H1 (cell line): ENCODE data around the gene C14orf132. TPM values are rescaled to one million over a fixed set of nuclear protein-coding genes. Genes with fewer than 3 reads are reported as not detected.
A peak's percentile ranks its signal among the peaks of the same experiment; 100 is the strongest.

ENCODE experiments used
- CTCF ChIA-PET: fragments of 300-600 bp; sonication (Branson Sonifier 250); formaldehyde crosslinking; loops from one replicate; lab custom pipeline; 2021; ENCODE audit not compliant: partially characterized antibody; lab: Charles Lee
- POLR2A ChIA-PET: fragments of 300-600 bp; sonication (Branson Sonifier 250); formaldehyde crosslinking; loops from one replicate; lab custom pipeline; 2021; ENCODE audit warnings: inconsistent platforms; ENCODE audit not compliant: partially characterized antibody; lab: Charles Lee
- DNase-seq, 2 experiments: peaks; one replicate each; pipeline versions ENCODE4 v3.0.0 to v3.0.0-alpha.2; 2010 to 2022; ENCODE audit warnings: low spot score in 2 of 2, low read depth in 1 of 2, mixed read lengths in 1 of 2
- FAIRE-seq: peaks from 2 replicates; lab custom pipeline; 2011; peaks lifted over from hg19 to GRCh38; lab: Jason Lieb, UNC
- H2AFZ ChIP-seq: 2 replicates; pipeline ENCODE4 v1.8.1; 2012; ENCODE audit warnings: low read length, inconsistent platforms
- H2AK5ac ChIP-seq: 2 replicates; pipeline ENCODE4 v1.6.1; 2013; ENCODE audit warnings: low read depth, low read length
- H2BK120ac ChIP-seq: replicated peaks from 2 replicates; pipeline ENCODE3; 2013; ENCODE audit warnings: low read depth, low read length, inconsistent platforms
- H2BK12ac ChIP-seq: 2 replicates; pipeline ENCODE4 v1.6.1; 2013; ENCODE audit warnings: low read depth, low read length
- H2BK15ac ChIP-seq: 2 replicates; pipeline ENCODE4 v1.6.1; 2013; ENCODE audit warnings: low read length
- H2BK20ac ChIP-seq: 2 replicates; pipeline ENCODE4 v1.6.1; 2013; ENCODE audit warnings: low read length
- H2BK5ac ChIP-seq: 2 replicates; pipeline ENCODE4 v1.6.1; 2013; ENCODE audit warnings: low read depth, low read length
- H3K14ac ChIP-seq: 2 replicates; pipeline ENCODE4 v1.6.1; 2013; ENCODE audit warnings: inconsistent platforms; ENCODE audit not compliant: insufficient read length
- H3K18ac ChIP-seq: 2 replicates; pipeline ENCODE4 v1.6.1; 2013; ENCODE audit warnings: low read length; ENCODE audit errors: extremely low read depth
- H3K23ac ChIP-seq: 2 replicates; pipeline ENCODE4 v1.6.1; 2013; ENCODE audit warnings: inconsistent platforms; ENCODE audit not compliant: insufficient read length
- H3K23me2 ChIP-seq: 2 replicates; pipeline ENCODE4 v1.6.1; 2013; ENCODE audit warnings: low read depth, low read length
- H3K27ac ChIP-seq: 2 replicates; pipeline ENCODE4 v1.6.1; 2011; ENCODE audit warnings: low read depth, low read length, inconsistent platforms
- H3K27me3 ChIP-seq, 4 experiments: replicated peaks in 1 of 4; 1 replicate in 1 of 4; 2 replicates in 3 of 4; pipeline versions ENCODE4 v1.6.1 to v1.8.1; 2011 to 2013; ENCODE audit warnings: low read length in 3 of 4, mild to moderate bottlenecking in 3 of 4, inconsistent platforms in 2 of 4, mixed read lengths in 2 of 4, moderate library complexity in 1 of 4; ENCODE audit not compliant: control insufficient read depth in 3 of 4, insufficient read depth in 3 of 4; ENCODE audit errors: extremely low read depth in 1 of 4
- H3K36me3 ChIP-seq, 4 experiments: 2 replicates each; pipeline versions ENCODE4 v1.6.1 to v1.8.1; 2011 to 2013; ENCODE audit warnings: mild to moderate bottlenecking in 4 of 4, low read length in 3 of 4, moderate library complexity in 2 of 4, control low read depth in 1 of 4, inconsistent platforms in 1 of 4; ENCODE audit not compliant: insufficient read depth in 4 of 4, control insufficient read depth in 2 of 4
- H3K4ac ChIP-seq: replicated peaks from 2 replicates; pipeline ENCODE3; 2013; ENCODE audit warnings: low read length, low read depth, mixed read lengths, inconsistent platforms; ENCODE audit not compliant: insufficient read length
- H3K4me1 ChIP-seq, 4 experiments: replicated peaks in 1 of 4; 1 replicate in 1 of 4; 2 replicates in 3 of 4; pipeline versions ENCODE4 v1.6.1 to v1.8.1; 2011 to 2013; ENCODE audit warnings: low read length in 3 of 4, inconsistent platforms in 2 of 4, mixed read lengths in 1 of 4; ENCODE audit not compliant: insufficient read depth in 4 of 4, control insufficient read depth in 3 of 4
- H3K4me2 ChIP-seq, 2 experiments: 2 replicates each; pipeline versions ENCODE4 v1.6.1 to v1.8.1; 2011 to 2013; ENCODE audit warnings: low read depth in 2 of 2, low read length in 2 of 2, control low read depth in 1 of 2, inconsistent platforms in 1 of 2, mild to moderate bottlenecking in 1 of 2; ENCODE audit not compliant: insufficient read depth in 1 of 2
- H3K4me3 ChIP-seq, 4 experiments: fragments of 200-600, 300-600 bp in 1 of 4; sonication (generic), shearing (Covaris generic), sonication (Bioruptor Twin) in 1 of 4; 2 replicates each; pipeline versions ENCODE4 v1.5.1 to v1.8.1; 2011 to 2016; ENCODE audit warnings: low read length in 4 of 4, low read depth in 3 of 4, control low read depth in 2 of 4, inconsistent platforms in 2 of 4, mild to moderate bottlenecking in 2 of 4, mixed read lengths in 1 of 4, moderate library complexity in 1 of 4; ENCODE audit not compliant: insufficient read depth in 2 of 4; ENCODE audit errors: extremely low read depth in 1 of 4
- H3K56ac ChIP-seq: replicated peaks from 2 replicates; pipeline ENCODE3; 2013; ENCODE audit warnings: low read depth, mild to moderate bottlenecking, mixed read lengths, low read length, inconsistent platforms; ENCODE audit not compliant: insufficient read length
- H3K79me1 ChIP-seq: 2 replicates; pipeline ENCODE4 v1.6.1; 2013; ENCODE audit warnings: low read depth, low read length, control low read depth
- H3K79me2 ChIP-seq, 2 experiments: 2 replicates each; pipeline versions ENCODE4 v1.6.1 to v1.8.1; 2012 to 2013; ENCODE audit warnings: low read length in 2 of 2, mild to moderate bottlenecking in 2 of 2, inconsistent platforms in 1 of 2; ENCODE audit not compliant: insufficient read depth in 2 of 2, control insufficient read depth in 1 of 2
- H3K9ac ChIP-seq, 4 experiments: replicated peaks in 1 of 4; 1 replicate in 1 of 4; 2 replicates in 3 of 4; pipeline versions ENCODE4 v1.6.1 to v1.8.1; 2011 to 2013; ENCODE audit warnings: low read depth in 3 of 4, low read length in 3 of 4, control low read depth in 2 of 4, mild to moderate bottlenecking in 2 of 4, moderate library complexity in 2 of 4, inconsistent platforms in 1 of 4; ENCODE audit errors: extremely low read depth in 1 of 4
- H3K9me3 ChIP-seq, 2 experiments: 2 replicates each; pipeline versions ENCODE4 v1.6.1 to v1.8.1; 2012 to 2013; ENCODE audit warnings: mild to moderate bottlenecking in 2 of 2, moderate library complexity in 2 of 2, control low read depth in 1 of 2, inconsistent platforms in 1 of 2, low read depth in 1 of 2, low read length in 1 of 2, mixed read lengths in 1 of 2; ENCODE audit not compliant: insufficient read depth in 2 of 2
- H4K20me1 ChIP-seq, 2 experiments: replicated peaks in 1 of 2; 2 replicates each; pipeline versions ENCODE3 to v1.8.1; 2011 to 2013; ENCODE audit warnings: inconsistent platforms in 2 of 2, low read length in 2 of 2, mild to moderate bottlenecking in 1 of 2; ENCODE audit not compliant: insufficient read depth in 2 of 2, control insufficient read depth in 1 of 2
- H4K5ac ChIP-seq: 2 replicates; pipeline ENCODE4 v1.6.1; 2013; ENCODE audit warnings: low read length, low read depth, mixed read lengths, inconsistent platforms; ENCODE audit not compliant: insufficient read length
- H4K8ac ChIP-seq: 2 replicates; pipeline ENCODE4 v1.8.0; 2013; ENCODE audit warnings: mild to moderate bottlenecking, moderate library complexity, low read length, inconsistent platforms; ENCODE audit not compliant: insufficient read depth; ENCODE audit errors: extremely low read depth
- H4K91ac ChIP-seq: replicated peaks from 2 replicates; pipeline ENCODE3; 2013; ENCODE audit warnings: low read length, mixed read lengths, inconsistent platforms; ENCODE audit not compliant: insufficient read length
- RBBP5 ChIP-seq: IDR thresholded peaks from 2 replicates; pipeline ENCODE4 v1.7.1; 2012; ENCODE audit warnings: low read depth, mild to moderate bottlenecking, inconsistent platforms, low read length, moderate library complexity, borderline replicate concordance
- WGBS, 2 experiments: shearing (Covaris generic) in 1 of 2; methylation state at CpG; one replicate each; pipeline versions ENCODE4 v1.1.6 to v1.1.7; 2013 to 2015; ENCODE audit warnings: low lambda C conversion rate in 2 of 2, mixed read lengths in 2 of 2, inconsistent platforms in 1 of 2, low coverage in 1 of 2, missing lambda C conversion rate in 1 of 2; ENCODE audit not compliant: insufficient replicate concordance in 2 of 2, insufficient coverage in 1 of 2, insufficient read length in 1 of 2; ENCODE audit errors: extremely low coverage in 1 of 2, missing lambda C conversion rate in 1 of 2; 5-methylcytosine and 5-hydroxymethylcytosine counted together
- polyA plus RNA-seq, 7 experiments: library from polyadenylated mRNA; depleted of rRNA in 3 of 7; stranded (reverse) in 5 of 7; unstranded in 2 of 7; fragments of >200 nt in 5 of 7; fragments of 200-250 nt in 2 of 7; gene quantifications; 1 replicate in 5 of 7; 2 replicates in 1 of 7; 4 replicates in 1 of 7; pipeline versions ENCODE4 v1.2.1 to v1.2.3, GENCODE V29; 2011 to 2013; ENCODE audit warnings: missing spikeins in 2 of 7, mixed read lengths in 2 of 7
- total RNA-seq: library from RNA; stranded (reverse); fragmentation: NEBNext Ultra II Directional; extraction: Animal tissue kit (Norgen Biotek cat#: 25700); gene quantifications from 2 replicates; pipeline ENCODE4 v1.2.1, GENCODE V29; 2021
- TF ChIP-seq, protein P1 (sequence below), 3 experiments: IDR thresholded peaks; 1 replicate in 2 of 3; 2 replicates in 1 of 3; pipeline versions ENCODE4 v1.5.1 to v1.6.1; 2011; ENCODE audit warnings: low read length in 3 of 3, mild to moderate bottlenecking in 3 of 3, inconsistent platforms in 2 of 3, low read depth in 1 of 3, moderate library complexity in 1 of 3; ENCODE audit not compliant: insufficient read depth in 1 of 3; ENCODE audit errors: control extremely low read depth in 1 of 3

C14orf132 gene
- total and polyA plus RNA-seq, 2 of the 8 experiments (the other 6 are each of a cell fraction or from before 2014, with no cell fraction given) = 11.7 to 32.5 TPM

GRCh38 chr14:96121660-96122395 lies 82.7 kb downstream of the C14orf132 start:
- H3K14ac ChIP-seq = no peak overlapping the region
- no peak overlapping the region for H3K9ac ChIP-seq
- POLR2A ChIA-PET = no interaction called here
- no peak overlapping the region for H3K27ac ChIP-seq
- no peak for DNase-seq
- H3K18ac ChIP-seq = no peak overlapping the region
- H4K20me1 ChIP-seq = no peaks in the 10 kb centered on the region
- no peaks in the 10 kb centered on the region for H3K79me1 ChIP-seq
- TF ChIP-seq, protein P1, sequence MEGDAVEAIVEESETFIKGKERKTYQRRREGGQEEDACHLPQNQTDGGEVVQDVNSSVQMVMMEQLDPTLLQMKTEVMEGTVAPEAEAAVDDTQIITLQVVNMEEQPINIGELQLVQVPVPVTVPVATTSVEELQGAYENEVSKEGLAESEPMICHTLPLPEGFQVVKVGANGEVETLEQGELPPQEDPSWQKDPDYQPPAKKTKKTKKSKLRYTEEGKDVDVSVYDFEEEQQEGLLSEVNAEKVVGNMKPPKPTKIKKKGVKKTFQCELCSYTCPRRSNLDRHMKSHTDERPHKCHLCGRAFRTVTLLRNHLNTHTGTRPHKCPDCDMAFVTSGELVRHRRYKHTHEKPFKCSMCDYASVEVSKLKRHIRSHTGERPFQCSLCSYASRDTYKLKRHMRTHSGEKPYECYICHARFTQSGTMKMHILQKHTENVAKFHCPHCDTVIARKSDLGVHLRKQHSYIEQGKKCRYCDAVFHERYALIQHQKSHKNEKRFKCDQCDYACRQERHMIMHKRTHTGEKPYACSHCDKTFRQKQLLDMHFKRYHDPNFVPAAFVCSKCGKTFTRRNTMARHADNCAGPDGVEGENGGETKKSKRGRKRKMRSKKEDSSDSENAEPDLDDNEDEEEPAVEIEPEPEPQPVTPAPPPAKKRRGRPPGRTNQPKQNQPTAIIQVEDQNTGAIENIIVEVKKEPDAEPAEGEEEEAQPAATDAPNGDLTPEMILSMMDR (IDR thresholded peaks at IDR 0.05; ENCODE audit: control extremely low read depth in 1 of 3, insufficient read depth in 1 of 3, low read depth in 1 of 3, low read length in 3 of 3) = peak in 2 of 3 experiments; percentile 7 to 8; a peak in 2 of 4 replicates
- TF ChIP-seq RBBP5 = no peak
- TF ChIP-seq, all 59 proteins: peak for 1
- no peak overlapping the region for H4K8ac ChIP-seq
- 88% methylated on average over 4 of the region's 4 CpGs; no CpG with 5 or more reads in 1 of the 2 experiments for WGBS, 2 experiments
- H2AK5ac ChIP-seq = no peak overlapping the region
- no peak for FAIRE-seq
- 0 out of 2 replicates have a peak overlapping the region, but pooled peaks have one; percentile 38 for H2AFZ ChIP-seq
- no peaks in the 10 kb centered on the region for H3K9me3 ChIP-seq
- H3K36me3 ChIP-seq = no peaks in the 10 kb centered on the region
- H4K5ac ChIP-seq = no peak overlapping the region
- no peak overlapping the region for H3K4ac ChIP-seq
- H2BK5ac ChIP-seq = no peak overlapping the region
- H3K79me2 ChIP-seq = no peaks in the 10 kb centered on the region
- no peak overlapping the region for H3K4me3 ChIP-seq
- H3K23me2 ChIP-seq = no peaks in the 10 kb centered on the region
- no peak overlapping the region for H3K56ac ChIP-seq
- H2BK120ac ChIP-seq = no peak overlapping the region
- H3K4me1 ChIP-seq = no peaks in the 10 kb centered on the region
- H3K23ac ChIP-seq = no peak overlapping the region
- CTCF ChIA-PET = interaction anchor here (0.7 to 2.8 kb wide), 2 partner anchors 21 to 1011 kb away, joined by 3 to 13 read pairs; no protein-coding TSS in a partner anchor
- no peak overlapping the region for H2BK15ac ChIP-seq
- H2BK20ac ChIP-seq = no peak overlapping the region
- peaks cover 0 to 2% (median 0%) of the 10 kb centered on the region in 4 experiments; a peak in 1 of 7 replicates for H3K27me3 ChIP-seq
- H3K4me2 ChIP-seq = no peak overlapping the region
- no peak overlapping the region for H4K91ac ChIP-seq
- no peak overlapping the region for H2BK12ac ChIP-seq
